ENCODE data around the gene RAPGEF5.

DNA sequence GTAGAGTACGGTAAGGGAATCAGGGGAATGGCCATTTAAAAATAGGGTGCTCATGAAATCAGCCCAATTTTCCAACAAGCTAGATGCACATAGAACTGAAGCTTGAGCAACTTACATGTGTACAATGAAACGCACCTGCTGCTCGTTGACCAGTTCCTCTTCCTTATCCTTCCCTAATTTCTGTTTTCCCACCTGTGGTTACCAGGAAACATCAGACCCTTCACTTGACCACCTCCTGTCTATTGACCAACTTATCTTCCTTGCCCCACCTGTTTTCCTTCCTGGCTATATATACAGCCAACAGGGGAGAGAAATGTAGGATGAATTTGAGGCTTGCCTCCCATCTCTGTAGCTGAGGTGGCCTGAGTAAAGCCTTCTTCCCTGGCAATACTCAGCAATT lies 37.8 kb upstream of the RAPGEF5 start:
- no peak for TF ChIP-seq EZH2phosphoT487 (IDR thresholded peaks at IDR 0.05; ENCODE audit: insufficient read depth, low read depth)
- no peak for TF ChIP-seq EZH2 (IDR thresholded peaks at IDR 0.05; ENCODE audit: insufficient read depth, poor library complexity, severe bottlenecking)
